ENCODE measurements around the gene RGS14. TPM values are rescaled to one million over a fixed set of nuclear protein-coding genes. Genes with fewer than 3 reads are reported as not detected.

The RGS14 gene
- total RNA-seq, 1 experiment from 2014 or later: 22.6 TPM

DNA sequence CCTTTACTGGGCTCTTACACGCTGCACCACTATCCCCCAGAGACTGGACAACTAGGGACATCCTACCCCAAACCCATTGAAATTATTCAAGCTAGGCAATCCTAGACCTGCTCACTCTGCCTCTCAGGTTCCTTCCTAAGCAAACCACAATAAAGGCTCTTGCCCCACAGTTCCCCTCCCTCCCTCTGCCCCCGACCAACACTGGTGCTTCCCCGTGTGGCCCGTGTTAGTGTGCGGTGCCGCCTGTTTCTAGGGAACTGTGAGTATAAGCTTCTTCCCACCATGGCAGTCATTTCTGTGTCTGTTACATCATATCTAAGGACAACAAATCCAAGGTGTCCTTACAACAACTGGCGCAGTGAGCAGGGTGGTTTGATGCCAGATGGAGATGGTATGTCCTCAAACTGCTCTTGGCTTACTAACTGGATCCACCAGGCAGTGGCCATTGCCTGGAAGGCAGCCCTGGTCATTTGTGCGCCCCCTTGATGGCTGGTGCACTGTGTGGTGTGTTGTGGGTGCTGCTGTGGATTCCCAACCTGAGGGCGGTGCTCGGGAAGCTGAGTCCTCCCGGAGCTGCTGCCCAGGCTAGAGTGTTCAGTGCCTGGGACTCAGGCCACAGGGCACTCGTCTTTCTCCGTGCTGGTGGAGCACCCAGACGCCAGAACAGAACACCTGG lies 37.7 kb upstream of the RGS14 start:
- H3K36me3 ChIP-seq (ENCODE audit: insufficient read depth, low read length): peaks cover 3% of the 10 kb centered on the region; the same call in 1 of the 2 replicates
- H3K27me3 ChIP-seq (ENCODE audit: low read length): no peaks in the 10 kb centered on the region
- H3K79me2 ChIP-seq (ENCODE audit: low read length): no peaks in the 10 kb centered on the region
- no peak overlapping the region for H2AFZ ChIP-seq (ENCODE audit: low read length)
- H3K4me1 ChIP-seq (ENCODE audit: low read length): no peaks in the 10 kb centered on the region
- H3K9me3 ChIP-seq (ENCODE audit: low read length): no peaks in the 10 kb centered on the region; the same call in 1 of the 2 replicates
- no peak overlapping the region for H3K27ac ChIP-seq (ENCODE audit: low read length)
- H4K20me1 ChIP-seq (ENCODE audit: insufficient read depth, low read depth, low read length): no peaks in the 10 kb centered on the region
- H3K9ac ChIP-seq (ENCODE audit: low read length): no peak overlapping the region
- no peak overlapping the region for H3K4me3 ChIP-seq (ENCODE audit: low read length)
- no peak for DNase-seq
- H3K4me2 ChIP-seq (ENCODE audit: low read depth, low read length, poor library complexity, severe bottlenecking): no peak overlapping the region
- H3K9me2 ChIP-seq (replicated peaks; ENCODE audit: insufficient read depth, low read length): no peaks in the 10 kb centered on the region

- Histone ChIP-seq H3K9me3 (ENCODE audit: low read length) (no peaks in the 10 kb centered on the region; the same call in 1 of the 2 replicates), H3K79me2 (ENCODE audit: low read length) (no peaks in the 10 kb centered on the region), H2AFZ (ENCODE audit: low read length) (no peak overlapping the region), H4K20me1 (ENCODE audit: insufficient read depth, low read depth, low read length) (no peaks in the 10 kb centered on the region), H3K9me2 (replicated peaks; ENCODE audit: insufficient read depth, low read length) (no peaks in the 10 kb centered on the region), H3K27ac (ENCODE audit: low read length) (no peak overlapping the region), H3K4me2 (ENCODE audit: low read depth, low read length, poor library complexity, severe bottlenecking) (no peak overlapping the region), H3K4me1 (ENCODE audit: low read length) (no peaks in the 10 kb centered on the region), H3K4me3 (ENCODE audit: low read length) (no peak overlapping the region), H3K36me3 (ENCODE audit: insufficient read depth, low read length) (peaks cover 3% of the 10 kb centered on the region; the same call in 1 of the 2 replicates), H3K9ac (ENCODE audit: low read length) (no peak overlapping the region), H3K27me3 (ENCODE audit: low read length) (no peaks in the 10 kb centered on the region)
- peak; percentile 59 for DNase-seq
Measured at GRCh38 chr5:177320879-177321278, 36.8 kb upstream of the RGS14 start.

DNA sequence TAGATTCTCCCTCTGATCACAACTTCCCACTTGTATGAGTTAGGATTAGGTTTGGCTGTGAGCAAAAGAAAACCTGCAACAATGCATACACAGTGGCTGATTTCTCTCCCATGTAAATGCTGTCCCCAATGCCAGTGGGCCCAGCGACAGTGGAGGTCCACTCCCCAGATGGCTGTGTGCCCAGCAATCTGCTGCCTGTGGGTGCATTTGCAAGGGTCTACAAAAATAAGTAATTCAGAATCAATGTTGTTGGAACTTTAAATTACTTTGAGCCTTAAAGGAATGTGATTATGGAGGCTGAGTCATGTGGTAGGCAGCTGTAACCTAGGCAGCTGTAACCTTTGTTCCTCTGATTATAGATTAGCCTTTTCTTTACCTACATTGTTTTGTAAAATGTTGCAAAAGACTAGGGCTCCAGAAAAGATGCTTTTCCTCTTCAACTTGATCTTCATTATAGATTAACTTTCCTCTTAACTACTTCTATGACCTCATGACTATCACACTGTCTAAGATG lies 31.8 kb upstream of the RGS14 start:
- Histone ChIP-seq H3K9me2 (replicated peaks; ENCODE audit: insufficient read depth, low read length) (no peaks in the 10 kb centered on the region), H3K9me3 (ENCODE audit: low read length) (no peaks in the 10 kb centered on the region), H3K4me1 (ENCODE audit: low read length) (no peaks in the 10 kb centered on the region), H3K9ac (ENCODE audit: low read length) (no peak overlapping the region), H3K36me3 (ENCODE audit: insufficient read depth, low read length) (no peaks in the 10 kb centered on the region), H3K27me3 (ENCODE audit: low read length) (no peaks in the 10 kb centered on the region), H3K27ac (ENCODE audit: low read length) (no peak overlapping the region), H2AFZ (ENCODE audit: low read length) (no peak overlapping the region), H3K4me3 (ENCODE audit: low read length) (no peak overlapping the region), H3K79me2 (ENCODE audit: low read length) (no peaks in the 10 kb centered on the region), H4K20me1 (ENCODE audit: insufficient read depth, low read depth, low read length) (no peaks in the 10 kb centered on the region), H3K4me2 (ENCODE audit: low read depth, low read length, poor library complexity, severe bottlenecking) (no peak overlapping the region)
- DNase-seq: no peak

DNA sequence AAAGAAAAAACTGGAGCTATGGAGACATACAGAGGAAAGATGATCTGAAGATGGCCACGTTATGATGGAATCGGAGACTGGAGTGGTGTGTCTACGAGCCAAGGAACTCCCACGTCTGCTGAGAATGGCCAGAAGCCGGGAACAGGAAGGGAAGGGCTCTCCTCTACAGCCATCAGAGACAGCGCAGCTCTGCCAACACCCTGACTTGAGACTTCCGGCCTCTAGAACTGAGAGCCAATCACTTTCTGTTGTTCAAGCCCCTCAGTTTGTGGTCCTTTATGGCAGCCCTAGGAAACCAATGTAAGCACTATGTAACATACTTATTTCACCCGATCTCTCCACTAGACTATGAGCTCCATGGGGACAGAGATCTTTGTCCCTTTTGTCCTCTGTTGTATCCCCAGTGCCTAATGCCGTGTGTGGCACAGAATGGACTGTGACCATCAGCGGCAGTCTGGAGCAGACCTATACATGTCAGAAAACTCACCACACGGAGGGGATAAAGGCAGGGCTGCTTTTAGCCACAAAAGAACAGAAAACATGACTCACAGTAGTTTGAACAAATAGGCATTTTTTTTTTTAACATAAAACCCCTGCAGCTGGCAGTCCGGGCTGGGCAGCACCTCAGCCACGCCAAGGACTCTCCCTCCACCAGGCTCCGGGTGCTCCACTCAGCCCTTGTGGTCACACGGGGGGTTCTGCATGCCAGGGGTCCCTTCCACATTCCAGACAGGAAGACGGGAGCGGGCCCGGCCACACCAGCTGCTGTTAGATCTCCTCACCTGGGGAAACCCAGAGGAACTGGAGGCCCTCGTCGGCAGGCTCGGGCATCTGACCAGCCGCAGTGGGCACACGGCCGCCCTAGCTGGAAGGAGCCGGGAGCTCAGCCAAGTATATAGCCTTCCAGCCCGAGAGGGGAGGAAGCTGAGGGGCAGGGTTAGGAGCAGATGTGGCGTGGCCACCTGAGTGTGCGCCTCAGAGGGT lies 29.9 kb upstream of the RGS14 start:
- no peak overlapping the region for H3K27ac ChIP-seq (ENCODE audit: low read length)
- H3K9me3 ChIP-seq (ENCODE audit: low read length): no peaks in the 10 kb centered on the region
- H3K36me3 ChIP-seq (ENCODE audit: insufficient read depth, low read length): no peaks in the 10 kb centered on the region
- no peak for DNase-seq
- no peak overlapping the region for H3K9ac ChIP-seq (ENCODE audit: low read length)
- H4K20me1 ChIP-seq (ENCODE audit: insufficient read depth, low read depth, low read length): no peaks in the 10 kb centered on the region
- H3K79me2 ChIP-seq (ENCODE audit: low read length): no peaks in the 10 kb centered on the region
- H3K4me3 ChIP-seq (ENCODE audit: low read length): no peak overlapping the region
- no peak overlapping the region for H3K4me2 ChIP-seq (ENCODE audit: low read depth, low read length, poor library complexity, severe bottlenecking)
- H3K9me2 ChIP-seq (replicated peaks; ENCODE audit: insufficient read depth, low read length): no peaks in the 10 kb centered on the region
- no peak overlapping the region for H2AFZ ChIP-seq (ENCODE audit: low read length)
- H3K4me1 ChIP-seq (ENCODE audit: low read length): no peaks in the 10 kb centered on the region
- H3K27me3 ChIP-seq (ENCODE audit: low read length): no peaks in the 10 kb centered on the region

GRCh38 chr5:177328545-177329231 lies 29.0 kb upstream of the RGS14 start:
- Histone ChIP-seq H3K27ac (ENCODE audit: low read length) (no peak overlapping the region), H3K9ac (ENCODE audit: low read length) (no peak overlapping the region), H4K20me1 (ENCODE audit: insufficient read depth, low read depth, low read length) (no peaks in the 10 kb centered on the region), H3K27me3 (ENCODE audit: low read length) (no peaks in the 10 kb centered on the region), H3K9me2 (replicated peaks; ENCODE audit: insufficient read depth, low read length) (no peaks in the 10 kb centered on the region), H3K4me2 (ENCODE audit: low read depth, low read length, poor library complexity, severe bottlenecking) (no peak overlapping the region), H3K9me3 (ENCODE audit: low read length) (no peaks in the 10 kb centered on the region), H2AFZ (ENCODE audit: low read length) (no peak overlapping the region), H3K4me3 (ENCODE audit: low read length) (no peak overlapping the region), H3K36me3 (ENCODE audit: insufficient read depth, low read length) (no peaks in the 10 kb centered on the region; the same call in 1 of the 2 replicates), H3K4me1 (ENCODE audit: low read length) (no peaks in the 10 kb centered on the region), H3K79me2 (ENCODE audit: low read length) (no peaks in the 10 kb centered on the region)
- no peak for DNase-seq

- Histone ChIP-seq H3K4me1 (ENCODE audit: low read length) (no peaks in the 10 kb centered on the region), H4K20me1 (ENCODE audit: insufficient read depth, low read depth, low read length) (no peaks in the 10 kb centered on the region)
- DNase-seq: no peak
Measured at GRCh38 chr5:177329883-177330282, 27.8 kb upstream of the RGS14 start.

GRCh38 chr5:177330991-177331842 lies 26.5 kb upstream of the RGS14 start:
- no peak for DNase-seq
- H3K27ac ChIP-seq (ENCODE audit: low read length): no peak overlapping the region
- H3K9me2 ChIP-seq (replicated peaks; ENCODE audit: insufficient read depth, low read length): no peaks in the 10 kb centered on the region

More at GRCh38 chr5:177329883-177330282, 27.8 kb upstream of the RGS14 start:
- no peak overlapping the region for H3K27ac ChIP-seq (ENCODE audit: low read length)
- H3K9ac ChIP-seq (ENCODE audit: low read length): no peak overlapping the region
- H3K79me2 ChIP-seq (ENCODE audit: low read length): no peaks in the 10 kb centered on the region
- no peaks in the 10 kb centered on the region for H3K9me3 ChIP-seq (ENCODE audit: low read length)
- H3K27me3 ChIP-seq (ENCODE audit: low read length): no peaks in the 10 kb centered on the region
- H2AFZ ChIP-seq (ENCODE audit: low read length): no peak overlapping the region
- H3K36me3 ChIP-seq (ENCODE audit: insufficient read depth, low read length): peaks cover 9% of the 10 kb centered on the region; the same call in 1 of the 2 replicates
- no peak overlapping the region for H3K4me2 ChIP-seq (ENCODE audit: low read depth, low read length, poor library complexity, severe bottlenecking)
- no peak overlapping the region for H3K4me3 ChIP-seq (ENCODE audit: low read length)
- H3K9me2 ChIP-seq (replicated peaks; ENCODE audit: insufficient read depth, low read length): no peaks in the 10 kb centered on the region

More at GRCh38 chr5:177330991-177331842, 26.5 kb upstream of the RGS14 start:
- H3K36me3 ChIP-seq (ENCODE audit: insufficient read depth, low read length): peaks cover 11% of the 10 kb centered on the region; the same call in 1 of the 2 replicates
- H3K4me1 ChIP-seq (ENCODE audit: low read length): no peaks in the 10 kb centered on the region
- H3K4me3 ChIP-seq (ENCODE audit: low read length): no peak overlapping the region
- peaks cover 5% of the 10 kb centered on the region; the same call in 1 of the 2 replicates for H4K20me1 ChIP-seq (ENCODE audit: insufficient read depth, low read depth, low read length)
- no peaks in the 10 kb centered on the region for H3K27me3 ChIP-seq (ENCODE audit: low read length)
- no peaks in the 10 kb centered on the region for H3K9me3 ChIP-seq (ENCODE audit: low read length)
- no peak overlapping the region for H3K9ac ChIP-seq (ENCODE audit: low read length)
- H2AFZ ChIP-seq (ENCODE audit: low read length): no peak overlapping the region
- H3K4me2 ChIP-seq (ENCODE audit: low read depth, low read length, poor library complexity, severe bottlenecking): no peak overlapping the region
- no peaks in the 10 kb centered on the region for H3K79me2 ChIP-seq (ENCODE audit: low read length)

Measured in Karpas-422 (cell line).